PC-3 (cell line): ENCODE measurements around the gene CSNK1D.

ENCODE experiments used
- EZH2 ChIP-seq: fragments of 300-600 bp; sonication (generic); IDR thresholded peaks from one replicate; pipeline ENCODE4 v1.6.1; 2017; ENCODE audit warnings: antibody characterized with exemption, mild to moderate bottlenecking, low read length; ENCODE audit not compliant: unreplicated experiment
- EZH2phosphoT487 ChIP-seq: fragments of 300-600 bp; sonication (generic); IDR thresholded peaks from 2 replicates; pipeline ENCODE4 v1.6.1; 2018; ENCODE audit warnings: mild to moderate bottlenecking, antibody characterized with exemption, low read length, borderline replicate concordance
- TF ChIP-seq, protein P1 (sequence below): fragments of 300-600 bp; sonication (generic); conservative IDR thresholded peaks from 2 replicates; pipeline ENCODE4 v1.5.1; 2017; ENCODE audit warnings: antibody characterized with exemption, low read depth, mild to moderate bottlenecking, low read length

DNA sequence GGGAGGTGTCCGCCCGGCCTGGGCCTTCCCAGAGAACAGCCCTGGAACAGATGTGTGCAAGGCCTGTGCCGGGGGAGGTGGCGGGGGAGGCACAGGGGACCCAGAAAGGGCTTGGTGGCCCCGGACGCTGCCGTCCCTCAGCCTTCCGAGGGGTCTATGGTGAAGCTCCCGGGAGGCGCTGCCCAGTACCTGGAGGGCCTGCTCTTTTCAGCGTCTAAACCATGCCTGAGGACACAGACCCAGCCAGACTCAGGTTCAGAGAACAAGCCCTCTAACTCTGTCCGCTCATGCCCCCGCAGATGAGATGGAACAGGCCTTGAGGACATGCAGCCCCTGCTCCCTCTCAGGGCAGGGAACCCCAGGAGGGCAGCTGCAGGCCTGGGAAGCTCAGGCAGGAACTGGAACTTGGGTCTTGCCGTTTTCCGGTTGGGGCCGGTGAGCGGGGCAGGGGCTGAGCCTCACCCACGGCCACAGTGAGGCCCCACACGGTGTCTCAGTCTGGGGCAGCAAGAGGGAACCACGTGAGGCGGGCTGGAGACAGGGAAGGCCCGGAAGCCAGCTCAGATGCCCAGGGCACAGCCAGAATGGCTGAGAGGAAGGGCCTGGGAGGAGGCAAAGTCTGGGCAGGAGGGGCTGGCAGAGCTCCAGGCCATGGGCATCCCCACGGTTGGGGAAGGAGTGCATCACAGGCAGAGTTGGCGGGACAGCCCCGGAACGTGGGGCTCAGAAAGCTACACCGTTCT is 32.1 kb downstream of the CSNK1D start:
- TF ChIP-seq, protein P1, sequence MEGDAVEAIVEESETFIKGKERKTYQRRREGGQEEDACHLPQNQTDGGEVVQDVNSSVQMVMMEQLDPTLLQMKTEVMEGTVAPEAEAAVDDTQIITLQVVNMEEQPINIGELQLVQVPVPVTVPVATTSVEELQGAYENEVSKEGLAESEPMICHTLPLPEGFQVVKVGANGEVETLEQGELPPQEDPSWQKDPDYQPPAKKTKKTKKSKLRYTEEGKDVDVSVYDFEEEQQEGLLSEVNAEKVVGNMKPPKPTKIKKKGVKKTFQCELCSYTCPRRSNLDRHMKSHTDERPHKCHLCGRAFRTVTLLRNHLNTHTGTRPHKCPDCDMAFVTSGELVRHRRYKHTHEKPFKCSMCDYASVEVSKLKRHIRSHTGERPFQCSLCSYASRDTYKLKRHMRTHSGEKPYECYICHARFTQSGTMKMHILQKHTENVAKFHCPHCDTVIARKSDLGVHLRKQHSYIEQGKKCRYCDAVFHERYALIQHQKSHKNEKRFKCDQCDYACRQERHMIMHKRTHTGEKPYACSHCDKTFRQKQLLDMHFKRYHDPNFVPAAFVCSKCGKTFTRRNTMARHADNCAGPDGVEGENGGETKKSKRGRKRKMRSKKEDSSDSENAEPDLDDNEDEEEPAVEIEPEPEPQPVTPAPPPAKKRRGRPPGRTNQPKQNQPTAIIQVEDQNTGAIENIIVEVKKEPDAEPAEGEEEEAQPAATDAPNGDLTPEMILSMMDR = no peak
- no peak for TF ChIP-seq EZH2
- TF ChIP-seq EZH2phosphoT487 = no peak
